Esophagus squamous epithelium (tissue), 4 donors: Measurements from ENCODE around the gene TPRG1.

Experiments used
- CTCF ChIP-seq, 6 experiments: fragments of 450-650 bp in 4 of 6; fragments of 200-600 bp in 2 of 6; sonication (generic) in 2 of 6; IDR thresholded peaks; one replicate each; pipeline ENCODE4 v1.5.1; 2016 to 2019; ENCODE audit warnings: antibody characterized with exemption in 6 of 6, mild to moderate bottlenecking in 4 of 6, moderate library complexity in 4 of 6
- POLR2A ChIP-seq, 4 donors: fragments of 450-650 bp; IDR thresholded peaks; one replicate each; pipeline ENCODE4 v1.6.1; 2017; ENCODE audit warnings: antibody characterized with exemption in 4 of 4, mild to moderate bottlenecking in 4 of 4, moderate library complexity in 3 of 4

DNA sequence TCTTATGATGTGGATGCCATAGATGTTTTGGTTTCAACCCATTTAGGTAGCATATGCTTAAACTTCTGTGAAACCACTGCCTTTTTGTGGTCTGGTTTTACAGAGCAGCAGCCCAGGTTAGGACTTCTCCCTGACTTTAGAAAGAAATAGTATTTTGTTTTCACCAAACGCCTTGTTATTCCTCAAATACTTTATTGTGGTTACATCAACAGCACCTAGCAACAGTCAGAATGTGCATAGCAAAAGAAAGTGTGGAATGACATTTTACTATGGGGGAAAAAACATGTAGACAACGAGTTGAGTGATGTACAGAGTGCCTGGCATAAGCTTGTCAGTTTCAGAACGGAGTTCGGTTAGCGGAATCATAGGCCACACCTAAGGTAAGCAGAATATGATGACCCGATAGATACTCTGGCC is 159.2 kb downstream of the TPRG1 start:
- TF ChIP-seq CTCF (IDR thresholded peaks at IDR 0.05) (no peak), POLR2A (IDR thresholded peaks at IDR 0.05) (no peak)
